Measurements from ENCODE around the gene TBATA.

GRCh38 chr10:70750156-70750703 is 34.9 kb downstream of the TBATA start:
- TF ChIP-seq GATA2 (IDR thresholded peaks at IDR 0.05; ENCODE audit: low read depth, low read length): no peak
- TF ChIP-seq GATA3 (IDR thresholded peaks at IDR 0.05; ENCODE audit: low read depth, low read length): no peak

All from SH-SY5Y (cell line).